Stimulated activated CD4-positive, alpha-beta T cell treated with anti-CD3 and anti-CD28 coated beads, Interleukin-2, amount 100 ng/mL, for 48 hours (primary cell): Measurements from ENCODE around the gene TBC1D16.
A peak's percentile ranks its signal among the peaks of the same experiment; 100 is the strongest.
"Not testable (repeated sequence)": the region's sequence is repeated elsewhere in the genome, so short reads cannot be mapped to it uniquely, and the experiment has no call there.

Experiments used
- DNase-seq, 2 donors: peaks; one replicate each; pipeline ENCODE4 v3.0.0-alpha.2; 2020

TBC1D16 gene

GRCh38 chr17:79970576-79971068 lies 65.0 kb downstream of the TBC1D16 start:
- peak in 1 of 2 donors; percentile 30 for DNase-seq

GRCh38 chr17:79969906-79970305 lies 65.8 kb downstream of the TBC1D16 start:
- DNase-seq: no peak

GRCh38 chr17:79968116-79968515 lies 67.6 kb downstream of the TBC1D16 start:
- DNase-seq: no peak

- no peak for DNase-seq
Observed at GRCh38 chr17:79966681-79967080, 69.0 kb downstream of the TBC1D16 start.

- no peak for DNase-seq
Observed at GRCh38 chr17:79965806-79966205, 69.9 kb downstream of the TBC1D16 start.

- not testable (repeated sequence) for DNase-seq
Observed at GRCh38 chr17:79962467-79962866, 73.2 kb downstream of the TBC1D16 start.

GRCh38 chr17:79961567-79961966 lies 74.1 kb downstream of the TBC1D16 start:
- not testable (repeated sequence) for DNase-seq

GRCh38 chr17:79960788-79961522 lies 74.7 kb downstream of the TBC1D16 start:
- no peak for DNase-seq

- DNase-seq: no peak
Observed at GRCh38 chr17:79959042-79959441, 76.6 kb downstream of the TBC1D16 start.

- no peak for DNase-seq
Observed at GRCh38 chr17:79956853-79957252, 78.8 kb downstream of the TBC1D16 start.

GRCh38 chr17:79956441-79956735 lies 79.3 kb downstream of the TBC1D16 start:
- not testable (repeated sequence) for DNase-seq

- no peak for DNase-seq
Observed at GRCh38 chr17:79955691-79956440, 79.8 kb downstream of the TBC1D16 start.

- no peak for DNase-seq
Observed at GRCh38 chr17:79955167-79955549, 80.5 kb downstream of the TBC1D16 start.

GRCh38 chr17:79954281-79955166 lies 81.1 kb downstream of the TBC1D16 start:
- DNase-seq: no peak

GRCh38 chr17:79953335-79953734 lies 82.3 kb downstream of the TBC1D16 start:
- DNase-seq: no peak

- DNase-seq: no peak
Observed at GRCh38 chr17:79952901-79953300, 82.8 kb downstream of the TBC1D16 start.

GRCh38 chr17:79952265-79952877 lies 83.3 kb downstream of the TBC1D16 start:
- DNase-seq: no peak

GRCh38 chr17:79951361-79952264 lies 84.1 kb downstream of the TBC1D16 start:
- DNase-seq: no peak

- DNase-seq: no peak
Observed at GRCh38 chr17:79950751-79951150, 84.9 kb downstream of the TBC1D16 start.

GRCh38 chr17:79950306-79950705 lies 85.4 kb downstream of the TBC1D16 start:
- no peak for DNase-seq

- DNase-seq: no peak
Observed at GRCh38 chr17:79949656-79950209, 85.9 kb downstream of the TBC1D16 start.
